Measurements from ENCODE around the gene RBM46.
"Not testable (repeated sequence)": the region's sequence is repeated elsewhere in the genome, so short reads cannot be mapped to it uniquely, and the experiment has no call there.

Gene RBM46

GRCh38 chr4:154838694-154839093, 57.6 kb downstream of the RBM46 start:
- no peak for DNase-seq

- no peak for DNase-seq
Measured at GRCh38 chr4:154854362-154854761, 73.3 kb downstream of the RBM46 start.

GRCh38 chr4:154858166-154858565, 77.1 kb downstream of the RBM46 start:
- no peak for DNase-seq

- no peak for DNase-seq
Measured at GRCh38 chr4:154868414-154869194, 87.5 kb downstream of the RBM46 start.

GRCh38 chr4:154869301-154869700, 88.2 kb downstream of the RBM46 start:
- no peak for DNase-seq

GRCh38 chr4:154872198-154872597, 91.1 kb downstream of the RBM46 start:
- DNase-seq = no peak

GRCh38 chr4:154874049-154874448, 93.0 kb downstream of the RBM46 start:
- not testable (repeated sequence) for DNase-seq

- peak; percentile 1 for DNase-seq
Measured at GRCh38 chr4:154877110-154877760, 96.2 kb downstream of the RBM46 start.
